HCT116 (cell line): ENCODE measurements around the gene NEURL1.

ENCODE experiments used
- CBX3 ChIP-seq: IDR thresholded peaks from 2 replicates; pipeline ENCODE4 v1.6.1; 2012; ENCODE audit warnings: low read depth
- EZH2 ChIP-seq: fragments of 200-600 bp; sonication (generic); IDR thresholded peaks from 2 replicates; pipeline ENCODE4 v1.6.1; 2017; ENCODE audit warnings: antibody characterized with exemption, mixed run types
- EZH2phosphoT487 ChIP-seq: fragments of 200-600 bp; IDR thresholded peaks from 2 replicates; pipeline ENCODE4 v1.6.1; 2018; ENCODE audit warnings: antibody characterized with exemption, borderline replicate concordance
- JUND ChIP-seq: IDR thresholded peaks from 2 replicates; pipeline ENCODE4 v1.6.1; 2012
- POLR2A ChIP-seq: IDR thresholded peaks from 2 replicates; pipeline ENCODE4 v1.7.0; 2011; ENCODE audit warnings: borderline replicate concordance; ENCODE audit not compliant: insufficient read depth, insufficient read length; ENCODE audit errors: extremely low read depth
- POLR2AphosphoS5 ChIP-seq: IDR thresholded peaks from 2 replicates; pipeline ENCODE4 v1.6.1; 2011; ENCODE audit warnings: mild to moderate bottlenecking, low read depth, low read length, moderate library complexity
- RAD21 ChIP-seq: IDR thresholded peaks from 2 replicates; pipeline ENCODE4 v1.6.1; 2012; ENCODE audit warnings: low read depth, mild to moderate bottlenecking
- TCF7L2 ChIP-seq: IDR thresholded peaks from 2 replicates; pipeline ENCODE4 v1.7.0; 2011; ENCODE audit warnings: borderline replicate concordance, inconsistent platforms; ENCODE audit not compliant: insufficient read depth, insufficient read length; ENCODE audit errors: extremely low read depth
- TF ChIP-seq, protein P1 (sequence below), 3 experiments: fragments of 200-600 bp in 1 of 3; sonication (generic) in 1 of 3; IDR thresholded peaks in 2 of 3; conservative IDR thresholded peaks in 1 of 3; 2 replicates each; pipeline ENCODE4 v1.5.1; 2012 to 2017; ENCODE audit warnings: low read depth in 2 of 3, low read length in 2 of 3, antibody characterized with exemption in 1 of 3, borderline replicate concordance in 1 of 3, control low read depth in 1 of 3, mild to moderate bottlenecking in 1 of 3, mixed read lengths in 1 of 3, mixed run types in 1 of 3, moderate library complexity in 1 of 3; ENCODE audit not compliant: insufficient read depth in 1 of 3
- TF ChIP-seq, protein P2 (sequence below): IDR thresholded peaks from 2 replicates; pipeline ENCODE4 v1.6.1; 2012; ENCODE audit warnings: low read depth
- TF ChIP-seq, protein P3 (sequence below): IDR thresholded peaks from 2 replicates; pipeline ENCODE4 v1.6.1; 2011; ENCODE audit warnings: mild to moderate bottlenecking, low read length, moderate library complexity; ENCODE audit not compliant: insufficient replicate concordance; ENCODE audit errors: extremely low read depth
- TF ChIP-seq, protein P4 (sequence below): IDR thresholded peaks from 2 replicates; pipeline ENCODE4 v1.6.1; 2012

DNA sequence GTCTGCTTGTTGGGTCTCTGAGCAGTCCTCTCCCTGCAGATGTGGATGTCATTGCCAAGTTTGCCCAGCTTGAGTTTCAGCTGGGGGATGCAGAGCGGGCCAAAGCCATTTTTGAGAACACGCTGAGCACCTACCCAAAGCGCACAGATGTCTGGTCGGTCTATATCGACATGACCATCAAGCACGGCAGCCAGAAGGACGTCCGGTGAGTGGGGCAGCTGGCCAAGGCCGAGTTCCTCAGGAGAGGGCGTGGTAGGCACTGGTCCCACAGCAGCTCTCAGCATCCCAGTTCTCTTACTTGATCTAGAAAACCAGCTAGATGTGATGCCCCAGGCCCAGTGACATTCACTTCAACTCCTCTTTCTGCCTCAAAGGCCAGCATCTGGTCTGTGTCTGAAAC lies 49.0 kb upstream of the NEURL1 start:
- no peak for TF ChIP-seq POLR2AphosphoS5
- TF ChIP-seq, protein P1, sequence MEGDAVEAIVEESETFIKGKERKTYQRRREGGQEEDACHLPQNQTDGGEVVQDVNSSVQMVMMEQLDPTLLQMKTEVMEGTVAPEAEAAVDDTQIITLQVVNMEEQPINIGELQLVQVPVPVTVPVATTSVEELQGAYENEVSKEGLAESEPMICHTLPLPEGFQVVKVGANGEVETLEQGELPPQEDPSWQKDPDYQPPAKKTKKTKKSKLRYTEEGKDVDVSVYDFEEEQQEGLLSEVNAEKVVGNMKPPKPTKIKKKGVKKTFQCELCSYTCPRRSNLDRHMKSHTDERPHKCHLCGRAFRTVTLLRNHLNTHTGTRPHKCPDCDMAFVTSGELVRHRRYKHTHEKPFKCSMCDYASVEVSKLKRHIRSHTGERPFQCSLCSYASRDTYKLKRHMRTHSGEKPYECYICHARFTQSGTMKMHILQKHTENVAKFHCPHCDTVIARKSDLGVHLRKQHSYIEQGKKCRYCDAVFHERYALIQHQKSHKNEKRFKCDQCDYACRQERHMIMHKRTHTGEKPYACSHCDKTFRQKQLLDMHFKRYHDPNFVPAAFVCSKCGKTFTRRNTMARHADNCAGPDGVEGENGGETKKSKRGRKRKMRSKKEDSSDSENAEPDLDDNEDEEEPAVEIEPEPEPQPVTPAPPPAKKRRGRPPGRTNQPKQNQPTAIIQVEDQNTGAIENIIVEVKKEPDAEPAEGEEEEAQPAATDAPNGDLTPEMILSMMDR (IDR thresholded peaks at IDR 0.05 in 2 of 3, conservative IDR thresholded peaks at IDR 0.05 in 1 of 3; ENCODE audit: borderline replicate concordance in 1 of 3, insufficient read depth in 1 of 3, low read depth in 2 of 3, low read length in 2 of 3): no peak
- no peak for TF ChIP-seq EZH2
- no peak for TF ChIP-seq RAD21
- no peak for TF ChIP-seq EZH2phosphoT487
- no peak for TF ChIP-seq CBX3
- no peak for TF ChIP-seq TCF7L2
- no peak for TF ChIP-seq JUND
- TF ChIP-seq POLR2A: no peak
- TF ChIP-seq, protein P2, sequence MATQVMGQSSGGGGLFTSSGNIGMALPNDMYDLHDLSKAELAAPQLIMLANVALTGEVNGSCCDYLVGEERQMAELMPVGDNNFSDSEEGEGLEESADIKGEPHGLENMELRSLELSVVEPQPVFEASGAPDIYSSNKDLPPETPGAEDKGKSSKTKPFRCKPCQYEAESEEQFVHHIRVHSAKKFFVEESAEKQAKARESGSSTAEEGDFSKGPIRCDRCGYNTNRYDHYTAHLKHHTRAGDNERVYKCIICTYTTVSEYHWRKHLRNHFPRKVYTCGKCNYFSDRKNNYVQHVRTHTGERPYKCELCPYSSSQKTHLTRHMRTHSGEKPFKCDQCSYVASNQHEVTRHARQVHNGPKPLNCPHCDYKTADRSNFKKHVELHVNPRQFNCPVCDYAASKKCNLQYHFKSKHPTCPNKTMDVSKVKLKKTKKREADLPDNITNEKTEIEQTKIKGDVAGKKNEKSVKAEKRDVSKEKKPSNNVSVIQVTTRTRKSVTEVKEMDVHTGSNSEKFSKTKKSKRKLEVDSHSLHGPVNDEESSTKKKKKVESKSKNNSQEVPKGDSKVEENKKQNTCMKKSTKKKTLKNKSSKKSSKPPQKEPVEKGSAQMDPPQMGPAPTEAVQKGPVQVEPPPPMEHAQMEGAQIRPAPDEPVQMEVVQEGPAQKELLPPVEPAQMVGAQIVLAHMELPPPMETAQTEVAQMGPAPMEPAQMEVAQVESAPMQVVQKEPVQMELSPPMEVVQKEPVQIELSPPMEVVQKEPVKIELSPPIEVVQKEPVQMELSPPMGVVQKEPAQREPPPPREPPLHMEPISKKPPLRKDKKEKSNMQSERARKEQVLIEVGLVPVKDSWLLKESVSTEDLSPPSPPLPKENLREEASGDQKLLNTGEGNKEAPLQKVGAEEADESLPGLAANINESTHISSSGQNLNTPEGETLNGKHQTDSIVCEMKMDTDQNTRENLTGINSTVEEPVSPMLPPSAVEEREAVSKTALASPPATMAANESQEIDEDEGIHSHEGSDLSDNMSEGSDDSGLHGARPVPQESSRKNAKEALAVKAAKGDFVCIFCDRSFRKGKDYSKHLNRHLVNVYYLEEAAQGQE: no peak
- TF ChIP-seq, protein P3, sequence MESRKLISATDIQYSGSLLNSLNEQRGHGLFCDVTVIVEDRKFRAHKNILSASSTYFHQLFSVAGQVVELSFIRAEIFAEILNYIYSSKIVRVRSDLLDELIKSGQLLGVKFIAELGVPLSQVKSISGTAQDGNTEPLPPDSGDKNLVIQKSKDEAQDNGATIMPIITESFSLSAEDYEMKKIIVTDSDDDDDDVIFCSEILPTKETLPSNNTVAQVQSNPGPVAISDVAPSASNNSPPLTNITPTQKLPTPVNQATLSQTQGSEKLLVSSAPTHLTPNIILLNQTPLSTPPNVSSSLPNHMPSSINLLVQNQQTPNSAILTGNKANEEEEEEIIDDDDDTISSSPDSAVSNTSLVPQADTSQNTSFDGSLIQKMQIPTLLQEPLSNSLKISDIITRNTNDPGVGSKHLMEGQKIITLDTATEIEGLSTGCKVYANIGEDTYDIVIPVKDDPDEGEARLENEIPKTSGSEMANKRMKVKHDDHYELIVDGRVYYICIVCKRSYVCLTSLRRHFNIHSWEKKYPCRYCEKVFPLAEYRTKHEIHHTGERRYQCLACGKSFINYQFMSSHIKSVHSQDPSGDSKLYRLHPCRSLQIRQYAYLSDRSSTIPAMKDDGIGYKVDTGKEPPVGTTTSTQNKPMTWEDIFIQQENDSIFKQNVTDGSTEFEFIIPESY: no peak
- TF ChIP-seq, protein P4, sequence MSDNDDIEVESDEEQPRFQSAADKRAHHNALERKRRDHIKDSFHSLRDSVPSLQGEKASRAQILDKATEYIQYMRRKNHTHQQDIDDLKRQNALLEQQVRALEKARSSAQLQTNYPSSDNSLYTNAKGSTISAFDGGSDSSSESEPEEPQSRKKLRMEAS: no peak
